Ovary (tissue), 9 donors: ENCODE results near the gene TAP1. TPM values are rescaled to one million over a fixed set of nuclear protein-coding genes. Genes with fewer than 3 reads are reported as not detected.
"Not testable (repeated sequence)": the region's sequence is repeated elsewhere in the genome, so short reads cannot be mapped to it uniquely, and the experiment has no call there.

Source experiments
- DNase-seq, 5 donors: peaks; one replicate each; pipeline ENCODE4 v3.0.0-alpha.2; 2019 to 2020
- H3K27ac ChIP-seq, 2 donors: fragments of 200-600 bp; one replicate each; pipeline versions ENCODE4 v1.5.1 to v1.8.0; 2019 to 2022
- H3K27me3 ChIP-seq: fragments of 200-600 bp; one replicate; pipeline ENCODE4 v1.8.0; 2022
- H3K36me3 ChIP-seq: fragments of 200-600 bp; sonication (generic); one replicate; pipeline ENCODE4 v1.5.1; 2019
- H3K4me1 ChIP-seq: one replicate; pipeline ENCODE4 v1.8.1; 2013; ENCODE audit warnings: mild to moderate bottlenecking, moderate library complexity; ENCODE audit not compliant: insufficient read depth
- H3K4me3 ChIP-seq: fragments of 200-600 bp; sonication (generic); one replicate; pipeline ENCODE4 v1.5.1; 2017
- H3K9me3 ChIP-seq, 2 donors: fragments of 200-600 bp in 1 of 2; sonication (generic) in 1 of 2; one replicate each; pipeline versions ENCODE4 v1.5.1 to v1.8.1; 2013 to 2019; ENCODE audit warnings: mild to moderate bottlenecking in 1 of 2, moderate library complexity in 1 of 2
- EP300 ChIP-seq: sonication (generic); formaldehyde crosslinking; IDR thresholded peaks from one replicate; pipeline ENCODE4 v1.6.1; 2017; ENCODE audit warnings: antibody characterized with exemption
- POLR2A ChIP-seq: fragments of 450-650 bp; IDR thresholded peaks from one replicate; pipeline ENCODE4 v1.6.1; 2017; ENCODE audit warnings: antibody characterized with exemption, mild to moderate bottlenecking, moderate library complexity
- WGBS, 3 donors: extraction: QIAGEN DNeasy Blood & Tissue Kit in 1 of 3; methylation state at CpG; one replicate each; pipeline versions ENCODE4 v1.1.5 to v1.1.7; 2013 to 2017; 5-methylcytosine and 5-hydroxymethylcytosine counted together
- intact Hi-C, 4 donors: fragments of 100-400 bp; cut with DNase I; formaldehyde crosslinking; loops; one replicate each; pipeline versions ENCODE4 v1.11.0 to v1.15.1; 2022 to 2023
- polyA plus RNA-seq, 2 donors: library from polyadenylated mRNA; stranded (reverse); fragments of 200-250 nt in 1 of 2; fragments of 350-450 nt in 1 of 2; fragmentation: Illumina TruSeq in 1 of 2; extraction: RNeasy Lipid Tissue Mini Kit (QIAGEN cat#74804) in 1 of 2; gene quantifications; one replicate each; pipeline ENCODE4 v1.2.3, GENCODE V29; 2013 to 2014
- total RNA-seq, 7 donors: library from RNA; depleted of rRNA in 2 of 7; stranded (reverse); fragments of >200 nt in 2 of 7; fragmentation: NEBNext Ultra II Directional in 3 of 7; extraction: Animal tissue kit (Norgen Biotek cat#: 25700) in 3 of 7; gene quantifications; one replicate each; pipeline versions ENCODE4 v1.1.0 to v1.2.4, GENCODE V29; 2016 to 2023
- TF ChIP-seq, protein P1 (sequence below), 3 donors: fragments of 450-650 bp in 2 of 3; fragments of 200-600 bp in 1 of 3; IDR thresholded peaks; one replicate each; pipeline versions ENCODE4 v1.5.1 to v1.8.0; 2016 to 2022; ENCODE audit warnings: antibody characterized with exemption in 3 of 3, mild to moderate bottlenecking in 1 of 3
- donor health status: DM: no; HTN: no; CAD: no; lungs with moderate emphysema.
- donor health status: DM: no; HTN: no; CAD: no.
- donor health status: Bipolar disorder and iron deficiency.
- donor health status: DM: yes; HTN: yes; CAD: no.
- donor health status: DM: no; HTN: no; CAD: no.
- donor health status: DM: yes; HTN: yes; CAD: no.

TAP1 gene
- total and polyA plus RNA-seq, 9 donors, result 17.7 to 48.4 (median 23.3) TPM

DNA sequence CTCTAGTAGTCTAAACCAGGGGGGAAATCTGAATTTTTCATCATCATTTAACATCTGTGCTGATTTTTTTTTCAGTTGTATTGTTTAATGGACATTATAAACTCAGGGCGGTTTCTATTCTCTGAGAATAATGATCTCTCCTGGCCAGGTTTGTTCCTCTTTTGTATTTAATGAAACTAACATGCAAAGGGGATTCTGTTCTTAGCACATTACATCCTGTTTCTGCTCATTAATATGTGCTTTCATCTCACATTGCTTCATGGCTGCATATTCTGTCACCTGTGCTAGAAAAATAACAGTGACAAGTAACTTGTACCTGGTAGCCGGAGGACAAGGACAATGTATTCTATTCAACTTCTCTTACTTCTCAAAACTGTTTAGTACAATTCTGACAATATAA, 37.5 kb downstream of the TAP1 start:
- Histone ChIP-seq H3K27me3 (no peaks in the 10 kb centered on the region), H3K27ac (no peak overlapping the region), H3K36me3 (no peaks in the 10 kb centered on the region), H3K4me1 (no peaks in the 10 kb centered on the region), H3K9me3 (no peaks in the 10 kb centered on the region), H3K4me3 (no peak overlapping the region)
- DNase-seq, result no peak
- 92 to 99% (median 95%) methylated on average over 2 of the region's 2 CpGs for WGBS, 3 donors
- no peak for TF ChIP-seq POLR2A
- no peak for TF ChIP-seq EP300
- TF ChIP-seq, protein P1, sequence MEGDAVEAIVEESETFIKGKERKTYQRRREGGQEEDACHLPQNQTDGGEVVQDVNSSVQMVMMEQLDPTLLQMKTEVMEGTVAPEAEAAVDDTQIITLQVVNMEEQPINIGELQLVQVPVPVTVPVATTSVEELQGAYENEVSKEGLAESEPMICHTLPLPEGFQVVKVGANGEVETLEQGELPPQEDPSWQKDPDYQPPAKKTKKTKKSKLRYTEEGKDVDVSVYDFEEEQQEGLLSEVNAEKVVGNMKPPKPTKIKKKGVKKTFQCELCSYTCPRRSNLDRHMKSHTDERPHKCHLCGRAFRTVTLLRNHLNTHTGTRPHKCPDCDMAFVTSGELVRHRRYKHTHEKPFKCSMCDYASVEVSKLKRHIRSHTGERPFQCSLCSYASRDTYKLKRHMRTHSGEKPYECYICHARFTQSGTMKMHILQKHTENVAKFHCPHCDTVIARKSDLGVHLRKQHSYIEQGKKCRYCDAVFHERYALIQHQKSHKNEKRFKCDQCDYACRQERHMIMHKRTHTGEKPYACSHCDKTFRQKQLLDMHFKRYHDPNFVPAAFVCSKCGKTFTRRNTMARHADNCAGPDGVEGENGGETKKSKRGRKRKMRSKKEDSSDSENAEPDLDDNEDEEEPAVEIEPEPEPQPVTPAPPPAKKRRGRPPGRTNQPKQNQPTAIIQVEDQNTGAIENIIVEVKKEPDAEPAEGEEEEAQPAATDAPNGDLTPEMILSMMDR (IDR thresholded peaks at IDR 0.05), result no peak
- intact Hi-C loops, result no loop called here

DNA sequence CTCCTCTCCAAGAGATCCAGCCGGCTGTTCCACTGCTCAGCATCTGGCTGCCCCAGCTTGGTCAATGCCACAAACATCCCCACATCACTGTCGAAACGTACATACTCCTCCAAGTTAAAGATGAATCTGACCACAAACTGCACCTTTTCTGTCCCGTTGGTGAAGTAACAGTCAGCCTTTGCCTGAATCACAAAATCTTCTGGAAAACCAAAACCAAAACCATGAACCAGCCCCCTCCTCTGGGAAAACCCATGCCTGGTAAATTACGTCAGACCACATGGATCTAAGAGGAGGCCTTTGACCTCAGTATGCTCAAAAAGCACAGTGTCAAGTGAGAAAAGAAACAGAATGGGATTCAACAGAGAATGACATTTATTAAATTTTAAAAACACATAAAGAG, 38.4 kb downstream of the TAP1 start:
- H3K36me3 ChIP-seq, result no peaks in the 10 kb centered on the region
- H3K27ac ChIP-seq, result no peak overlapping the region
- DNase-seq, result no peak
- H3K4me3 ChIP-seq, result no peak overlapping the region
- TF ChIP-seq POLR2A (no peak), EP300 (no peak)
- 60 to 71% (median 66%) methylated on average over 5 of the region's 5 CpGs for WGBS, 3 donors
- no peaks in the 10 kb centered on the region for H3K27me3 ChIP-seq
- no peaks in the 10 kb centered on the region for H3K9me3 ChIP-seq
- intact Hi-C loops, result no loop called here
- H3K4me1 ChIP-seq, result no peaks in the 10 kb centered on the region

DNA sequence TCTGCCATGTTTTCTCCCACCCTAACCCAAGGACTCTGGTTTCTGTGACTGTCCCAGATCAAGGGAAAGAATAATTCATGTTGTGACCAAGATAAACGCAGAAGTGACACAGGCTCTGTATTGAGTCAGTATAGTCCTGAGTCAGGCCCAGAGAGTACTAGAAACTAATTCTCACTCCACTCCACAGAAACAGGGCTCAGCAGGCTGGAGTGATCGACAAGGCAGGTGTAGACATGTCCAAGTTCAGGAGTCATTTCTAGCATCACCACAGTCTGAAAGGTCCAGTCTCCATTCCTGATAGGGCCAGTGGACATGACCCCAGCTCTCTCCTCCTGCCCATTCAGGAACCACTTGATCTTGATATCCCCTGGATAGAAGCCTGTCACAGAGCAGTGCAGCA, 39.4 kb downstream of the TAP1 start:
- WGBS, 3 donors, result 89 to 97% (median 93%) methylated on average over 2 of the region's 2 CpGs
- Histone ChIP-seq H3K4me3 (no peak overlapping the region), H3K27ac (no peak overlapping the region), H3K27me3 (no peaks in the 10 kb centered on the region), H3K9me3 (no peaks in the 10 kb centered on the region), H3K36me3 (no peaks in the 10 kb centered on the region), H3K4me1 (no peaks in the 10 kb centered on the region)
- TF ChIP-seq POLR2A, result no peak
- TF ChIP-seq, protein P1 (IDR thresholded peaks at IDR 0.05), result no peak
- TF ChIP-seq EP300, result no peak
- DNase-seq, result no peak
- intact Hi-C loops, result no loop called here

DNA sequence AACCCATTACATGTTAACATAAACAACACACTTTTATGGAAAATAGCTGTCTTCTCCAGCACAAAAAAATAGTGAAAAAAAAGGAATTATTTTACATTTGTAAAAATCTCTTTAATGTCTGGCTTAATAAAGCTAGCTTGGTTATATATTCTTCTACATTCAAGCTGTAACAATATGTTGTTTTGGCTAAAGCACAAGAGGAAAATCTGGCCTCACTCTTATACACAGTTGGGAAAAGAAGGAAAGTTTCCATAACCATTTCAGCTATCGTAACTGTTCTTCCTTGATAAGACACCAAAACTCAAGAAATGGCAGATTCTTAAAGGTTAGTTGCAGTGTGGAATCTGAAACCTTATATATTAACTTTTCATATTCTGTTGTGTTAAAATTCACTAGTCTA, 44.3 kb downstream of the TAP1 start:
- Histone ChIP-seq H3K9me3 (no peaks in the 10 kb centered on the region), H3K27me3 (no peaks in the 10 kb centered on the region), H3K4me3 (no peak overlapping the region), H3K4me1 (no peaks in the 10 kb centered on the region), H3K36me3 (no peaks in the 10 kb centered on the region), H3K27ac (no peak overlapping the region)
- no peak for DNase-seq
- TF ChIP-seq POLR2A (no peak), EP300 (no peak)
- TF ChIP-seq, protein P1 (IDR thresholded peaks at IDR 0.05), result no peak
- WGBS, 3 donors, result 0 to 21% (median 17%) methylated on average over 1 of the region's 1 CpG
- intact Hi-C loops, result no loop called here

DNA sequence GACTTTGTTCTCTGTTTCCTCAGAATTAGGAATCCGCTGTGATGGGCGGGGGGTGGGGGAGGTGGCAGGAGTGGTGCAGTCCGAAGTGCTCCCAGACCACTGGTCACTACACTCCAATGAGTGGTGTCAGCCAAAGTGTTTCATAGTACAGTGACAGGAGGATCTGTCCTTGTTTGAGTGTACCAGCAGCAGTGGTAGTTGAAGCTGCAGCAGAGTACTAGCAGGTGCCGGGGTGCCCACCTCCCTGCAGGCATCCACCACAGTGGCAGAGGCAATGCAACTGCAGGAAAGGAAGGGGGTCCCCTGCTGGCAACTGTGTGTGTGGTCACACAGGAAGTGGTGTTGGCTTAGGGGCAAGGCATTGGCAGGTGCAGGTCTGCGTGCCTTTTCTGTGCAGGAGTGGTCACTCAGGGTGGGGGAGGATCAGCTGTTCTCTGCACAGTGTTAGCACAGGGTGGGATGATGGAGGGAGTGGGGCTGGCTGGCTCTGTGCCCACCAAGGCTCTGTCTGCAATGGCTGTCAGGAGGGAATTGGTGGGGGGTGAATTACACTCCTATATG, 46.4 kb downstream of the TAP1 start:
- Histone ChIP-seq H3K27me3 (no peaks in the 10 kb centered on the region), H3K4me3 (no peak overlapping the region), H3K36me3 (no peaks in the 10 kb centered on the region), H3K27ac (no peak overlapping the region), H3K9me3 (no peaks in the 10 kb centered on the region), H3K4me1 (no peaks in the 10 kb centered on the region)
- TF ChIP-seq POLR2A (no peak), EP300 (no peak)
- TF ChIP-seq, protein P1 (IDR thresholded peaks at IDR 0.05), result no peak
- intact Hi-C loops, result no loop called here
- no peak for DNase-seq
- 64 to 73% (median 68%) methylated on average over 5 of the region's 5 CpGs for whole genome bisulfite sequencing, 3 donors

DNA sequence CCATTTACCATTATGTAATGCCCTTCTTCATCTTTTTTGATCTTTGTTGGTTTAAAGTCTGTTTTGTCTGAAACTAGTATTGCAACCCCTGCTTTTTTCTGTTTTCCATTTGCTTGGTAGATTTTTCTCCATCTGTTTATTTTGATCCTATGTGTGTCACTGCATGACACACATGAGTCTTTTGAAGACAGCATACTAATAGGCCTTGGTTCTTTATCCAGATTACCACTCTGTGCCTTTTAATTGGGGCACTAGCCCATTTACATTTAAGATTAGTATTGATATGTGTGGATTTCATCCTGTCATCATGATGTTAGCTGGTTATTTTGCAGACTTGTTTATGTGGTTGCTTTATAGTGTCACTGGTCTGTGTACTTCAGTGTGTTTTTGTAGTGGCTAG, 48.1 kb downstream of the TAP1 start:
- H3K27me3 ChIP-seq, DNase-seq, H3K4me3 ChIP-seq, H3K36me3 ChIP-seq, H3K9me3 ChIP-seq, H3K27ac ChIP-seq, H3K4me1 ChIP-seq, intact Hi-C loops: not testable (repeated sequence)
